ENCODE data around the gene SIAH3.

GRCh38 chr13:45892513-45892912 lies 41.0 kb upstream of the SIAH3 start:
- TF ChIP-seq CBFB (IDR thresholded peaks at IDR 0.05; ENCODE audit: low read depth) (no peak), CTCF (IDR thresholded peaks at IDR 0.05 in 2 of 3, conservative IDR thresholded peaks at IDR 0.05 in 1 of 3; ENCODE audit: control insufficient read depth in 2 of 3, extremely low read depth in 1 of 3, insufficient read depth in 1 of 3, low read depth in 3 of 3, low read length in 3 of 3) (no peak), NR2F1 (conservative IDR thresholded peaks at IDR 0.05) (no peak), SUZ12 (IDR thresholded peaks at IDR 0.05; ENCODE audit: unreplicated experiment) (no peak), ESRRA (IDR thresholded peaks at IDR 0.05; ENCODE audit: low read length) (no peak), TCF7 (IDR thresholded peaks at IDR 0.05; ENCODE audit: borderline replicate concordance) (no peak), BRCA1 (IDR thresholded peaks at IDR 0.05; ENCODE audit: low read depth, low read length) (no peak), ZNF274 (IDR thresholded peaks at IDR 0.05; ENCODE audit: insufficient read depth, insufficient read length) (no peak), MTA3 (IDR thresholded peaks at IDR 0.05; ENCODE audit: borderline replicate concordance, low read length) (no peak), RELA (IDR thresholded peaks at IDR 0.05; ENCODE audit: borderline replicate concordance, partially characterized antibody) (no peak), CHD2 (IDR thresholded peaks at IDR 0.05; ENCODE audit: borderline replicate concordance, low read depth, low read length) (no peak), TBL1XR1 (IDR thresholded peaks at IDR 0.05; ENCODE audit: low read depth, low read length) (no peak), REST (IDR thresholded peaks at IDR 0.05; ENCODE audit: low read depth, low read length) (no peak), E2F4 (IDR thresholded peaks at IDR 0.05; ENCODE audit: low read depth, low read length) (no peak)

Data from GM12878 (cell line).